Urinary bladder (tissue), 4 donors: ENCODE measurements around the gene TFAP2C. TPM values are rescaled to one million over a fixed set of nuclear protein-coding genes. Genes with fewer than 3 reads are reported as not detected.
"Not testable (repeated sequence)": the region's sequence is repeated elsewhere in the genome, so short reads cannot be mapped to it uniquely, and the experiment has no call there.

Source experiments
- DNase-seq: peaks from one replicate; pipeline ENCODE4 v3.0.0-alpha.2; 2015; ENCODE audit errors: extremely low spot score
- H3K27ac ChIP-seq: one replicate; pipeline ENCODE4 v1.5.1; 2013; ENCODE audit warnings: low read depth, mild to moderate bottlenecking, moderate library complexity
- H3K36me3 ChIP-seq: one replicate; pipeline ENCODE4 v1.6.1; 2013; ENCODE audit warnings: mild to moderate bottlenecking, moderate library complexity; ENCODE audit not compliant: insufficient read depth
- H3K4me1 ChIP-seq: one replicate; pipeline ENCODE4 v1.6.1; 2013; ENCODE audit warnings: mild to moderate bottlenecking, moderate library complexity; ENCODE audit not compliant: insufficient read depth
- H3K4me3 ChIP-seq: one replicate; pipeline ENCODE4 v1.5.1; 2013; ENCODE audit warnings: low read depth, low read length
- WGBS: extraction: QIAGEN DNeasy Blood & Tissue Kit; methylation state at CpG from one replicate; pipeline ENCODE4 v1.1.7; 2013; 5-methylcytosine and 5-hydroxymethylcytosine counted together
- polyA plus RNA-seq: library from polyadenylated mRNA; stranded (reverse); fragments of 200-250 nt; gene quantifications from one replicate; pipeline ENCODE4 v1.2.3, GENCODE V29; 2013
- total RNA-seq: library from RNA; depleted of rRNA; stranded (reverse); fragments of >200 nt; gene quantifications from one replicate; pipeline ENCODE4 v1.2.3, GENCODE V29; 2014
- donor health status: healthy with polysubstance abuse.
- donor health status: healthy.

The TFAP2C gene
- total and polyA plus RNA-seq, 2 donors = 1.2 to 1.8 TPM

- H3K4me3 ChIP-seq = no peak overlapping the region
- WGBS = 84% methylated on average over 6 of the region's 6 CpGs
- H3K36me3 ChIP-seq = no peaks in the 10 kb centered on the region
- no peaks in the 10 kb centered on the region for H3K4me1 ChIP-seq
- no peak for DNase-seq
- H3K27ac ChIP-seq = no peak overlapping the region
Measured at GRCh38 chr20:56605261-56605996, 23.7 kb upstream of the TFAP2C start.

- no peak for DNase-seq
- H3K4me1 ChIP-seq = no peaks in the 10 kb centered on the region
- no peaks in the 10 kb centered on the region for H3K36me3 ChIP-seq
- WGBS = 88% methylated on average over 8 of the region's 8 CpGs
- no peak overlapping the region for H3K4me3 ChIP-seq
- no peak overlapping the region for H3K27ac ChIP-seq
Measured at GRCh38 chr20:56606174-56606945, 22.7 kb upstream of the TFAP2C start.

GRCh38 chr20:56607061-56607704 is 21.9 kb upstream of the TFAP2C start:
- 86% methylated on average over 11 of the region's 11 CpGs for WGBS
- no peak overlapping the region for H3K27ac ChIP-seq
- no peaks in the 10 kb centered on the region for H3K36me3 ChIP-seq
- H3K4me1 ChIP-seq = no peaks in the 10 kb centered on the region
- no peak overlapping the region for H3K4me3 ChIP-seq
- no peak for DNase-seq

DNA sequence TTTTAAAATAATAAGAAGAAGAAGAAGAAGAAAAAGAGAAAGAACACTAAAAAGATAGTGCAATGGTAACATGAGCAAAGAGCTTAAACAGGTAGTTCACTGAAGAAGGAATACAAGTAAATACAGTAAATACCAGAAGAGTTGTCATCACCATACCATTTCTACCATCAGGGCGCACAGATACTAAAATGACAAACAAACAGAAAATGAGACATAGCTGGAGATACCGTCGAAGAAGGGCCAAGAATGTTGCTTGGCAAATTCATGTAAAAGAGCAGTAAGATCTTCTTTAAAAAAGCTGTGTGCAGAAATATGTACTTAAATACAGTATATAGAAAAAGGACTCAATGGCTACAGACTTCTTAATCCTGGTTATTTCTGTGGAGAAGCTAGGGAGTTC is 20.7 kb upstream of the TFAP2C start:
- WGBS = 76% methylated on average over 3 of the region's 3 CpGs
- Histone ChIP-seq H3K4me3 (no peak overlapping the region), H3K36me3 (no peaks in the 10 kb centered on the region), H3K4me1 (no peaks in the 10 kb centered on the region), H3K27ac (no peak overlapping the region)
- no peak for DNase-seq

- WGBS = 63% methylated on average over 3 of the region's 3 CpGs
- Histone ChIP-seq H3K4me3 (no peak overlapping the region), H3K4me1 (no peaks in the 10 kb centered on the region), H3K36me3 (no peaks in the 10 kb centered on the region), H3K27ac (no peak overlapping the region)
- DNase-seq = no peak
Measured at GRCh38 chr20:56609321-56609720, 19.8 kb upstream of the TFAP2C start.

DNA sequence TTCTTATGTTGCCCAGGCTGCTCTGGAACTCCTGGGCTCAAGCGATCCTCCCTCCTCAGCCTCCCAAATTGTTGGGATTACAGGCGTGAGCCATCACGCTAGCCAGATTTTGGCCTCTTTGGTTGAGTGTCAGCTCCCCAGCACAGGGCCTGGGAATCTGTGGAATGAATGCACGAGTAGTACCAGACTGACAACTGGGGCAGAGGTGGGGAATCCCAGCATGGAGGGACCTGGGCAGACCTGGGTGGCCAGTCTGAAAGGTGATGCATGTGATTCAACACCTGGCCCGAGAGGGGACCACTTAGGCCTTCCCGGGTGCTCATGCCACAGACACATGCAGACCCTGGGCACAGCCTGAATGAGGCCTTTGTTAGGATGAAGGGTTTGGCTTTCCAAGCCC is 19.0 kb upstream of the TFAP2C start:
- DNase-seq = no peak
- Histone ChIP-seq H3K4me3 (no peak overlapping the region), H3K27ac (no peak overlapping the region), H3K36me3 (no peaks in the 10 kb centered on the region), H3K4me1 (no peaks in the 10 kb centered on the region)
- WGBS = 93% methylated on average over 6 of the region's 6 CpGs

GRCh38 chr20:56614196-56614595 is 14.9 kb upstream of the TFAP2C start:
- Histone ChIP-seq H3K27ac (no peak overlapping the region), H3K4me3 (no peak overlapping the region), H3K4me1 (no peaks in the 10 kb centered on the region), H3K36me3 (no peaks in the 10 kb centered on the region)
- WGBS = 97% methylated on average over 2 of the region's 2 CpGs
- no peak for DNase-seq

DNA sequence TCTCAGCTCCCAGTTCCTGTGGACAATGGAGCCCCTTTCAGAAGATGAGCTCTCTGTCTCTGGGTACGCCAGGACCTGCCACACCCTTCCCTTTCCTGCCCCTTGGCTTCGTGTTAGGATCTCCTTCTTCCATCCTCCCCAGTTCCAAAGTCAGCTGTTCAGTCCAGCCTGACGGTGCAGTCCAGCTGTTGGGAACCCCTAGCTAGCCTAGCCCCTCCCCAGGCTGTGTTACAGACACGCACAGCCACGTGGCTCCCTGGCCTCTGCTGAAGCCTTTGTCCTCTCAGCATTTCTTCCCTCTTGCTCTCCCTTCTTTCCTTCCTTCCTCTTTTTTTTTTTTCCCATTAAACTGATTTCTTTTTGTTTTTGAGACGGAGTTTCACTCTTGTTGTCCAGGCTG is 12.4 kb upstream of the TFAP2C start:
- Histone ChIP-seq H3K27ac (no peak overlapping the region), H3K4me1 (no peaks in the 10 kb centered on the region), H3K36me3 (no peaks in the 10 kb centered on the region), H3K4me3 (no peak overlapping the region)
- WGBS = 33% methylated on average over 6 of the region's 6 CpGs
- no peak for DNase-seq

DNA sequence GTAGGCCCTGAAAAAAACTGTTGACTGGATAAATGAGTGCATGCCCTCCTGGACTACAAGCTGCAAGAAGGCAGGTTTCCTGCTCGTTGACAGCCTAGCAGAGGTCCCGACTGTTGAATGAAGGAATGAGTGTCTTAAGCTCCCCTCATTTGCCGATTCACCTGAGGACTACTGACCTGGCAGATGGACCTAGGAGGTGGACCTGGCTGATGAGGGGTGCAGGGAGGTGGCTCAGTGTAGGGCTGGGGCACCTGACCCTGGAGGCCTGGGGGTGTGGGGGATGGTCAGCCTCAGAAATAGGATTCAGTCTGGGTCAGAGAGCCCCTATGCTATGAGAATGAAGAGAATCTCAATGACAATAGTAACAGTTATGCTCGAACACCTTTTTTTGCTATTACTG is 11.6 kb upstream of the TFAP2C start:
- Histone ChIP-seq H3K27ac (no peak overlapping the region), H3K36me3 (no peaks in the 10 kb centered on the region), H3K4me1 (no peaks in the 10 kb centered on the region), H3K4me3 (no peak overlapping the region)
- 86% methylated on average over 4 of the region's 4 CpGs for WGBS
- no peak for DNase-seq

DNA sequence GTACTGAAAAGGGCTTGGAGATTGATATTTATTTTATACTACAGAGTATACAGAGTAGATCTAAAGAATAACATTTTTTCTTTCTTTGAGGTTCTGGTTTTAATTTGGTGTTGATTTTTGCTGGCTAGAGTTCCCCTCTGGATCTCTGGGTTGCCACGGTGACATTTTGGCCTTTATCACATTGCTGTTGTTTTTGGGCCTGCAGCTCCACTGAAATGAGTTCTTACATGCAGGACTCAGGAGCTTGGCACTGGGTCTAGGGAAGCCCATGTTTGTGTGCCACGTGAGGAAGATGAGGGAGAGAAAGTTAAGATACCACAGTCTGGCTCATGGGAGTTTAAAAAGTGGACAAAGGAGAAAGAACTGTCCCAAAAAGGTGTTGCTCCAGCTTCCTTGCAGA is 7.4 kb upstream of the TFAP2C start:
- Histone ChIP-seq H3K27ac (no peak overlapping the region), H3K36me3 (no peaks in the 10 kb centered on the region), H3K4me3 (no peak overlapping the region), H3K4me1 (no peaks in the 10 kb centered on the region)
- 62% methylated on average over 2 of the region's 2 CpGs for WGBS
- no peak for DNase-seq

DNA sequence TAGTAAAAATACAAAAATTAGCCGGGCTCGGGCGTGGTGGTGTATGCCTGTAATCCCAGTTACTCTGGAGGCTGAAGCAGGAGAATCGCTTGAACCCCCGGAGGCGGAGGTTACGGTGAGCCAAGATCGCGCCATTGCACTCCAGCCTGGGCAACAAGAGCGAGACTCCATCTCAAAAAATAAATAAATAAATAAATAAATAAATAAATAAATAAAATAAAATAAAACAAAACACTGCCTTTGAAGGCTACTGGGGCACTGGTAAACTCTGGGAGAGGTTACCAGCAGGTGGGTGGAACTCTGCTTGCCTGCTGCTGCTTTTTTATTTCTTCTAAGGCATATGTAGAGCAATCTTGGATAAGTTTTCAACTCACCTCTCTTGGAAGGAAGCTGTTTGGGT is 5.2 kb upstream of the TFAP2C start:
- H3K4me3 ChIP-seq, H3K36me3 ChIP-seq, DNase-seq, H3K4me1 ChIP-seq, H3K27ac ChIP-seq: not testable (repeated sequence)
- 95% methylated on average over 10 of the region's 10 CpGs for WGBS

DNA sequence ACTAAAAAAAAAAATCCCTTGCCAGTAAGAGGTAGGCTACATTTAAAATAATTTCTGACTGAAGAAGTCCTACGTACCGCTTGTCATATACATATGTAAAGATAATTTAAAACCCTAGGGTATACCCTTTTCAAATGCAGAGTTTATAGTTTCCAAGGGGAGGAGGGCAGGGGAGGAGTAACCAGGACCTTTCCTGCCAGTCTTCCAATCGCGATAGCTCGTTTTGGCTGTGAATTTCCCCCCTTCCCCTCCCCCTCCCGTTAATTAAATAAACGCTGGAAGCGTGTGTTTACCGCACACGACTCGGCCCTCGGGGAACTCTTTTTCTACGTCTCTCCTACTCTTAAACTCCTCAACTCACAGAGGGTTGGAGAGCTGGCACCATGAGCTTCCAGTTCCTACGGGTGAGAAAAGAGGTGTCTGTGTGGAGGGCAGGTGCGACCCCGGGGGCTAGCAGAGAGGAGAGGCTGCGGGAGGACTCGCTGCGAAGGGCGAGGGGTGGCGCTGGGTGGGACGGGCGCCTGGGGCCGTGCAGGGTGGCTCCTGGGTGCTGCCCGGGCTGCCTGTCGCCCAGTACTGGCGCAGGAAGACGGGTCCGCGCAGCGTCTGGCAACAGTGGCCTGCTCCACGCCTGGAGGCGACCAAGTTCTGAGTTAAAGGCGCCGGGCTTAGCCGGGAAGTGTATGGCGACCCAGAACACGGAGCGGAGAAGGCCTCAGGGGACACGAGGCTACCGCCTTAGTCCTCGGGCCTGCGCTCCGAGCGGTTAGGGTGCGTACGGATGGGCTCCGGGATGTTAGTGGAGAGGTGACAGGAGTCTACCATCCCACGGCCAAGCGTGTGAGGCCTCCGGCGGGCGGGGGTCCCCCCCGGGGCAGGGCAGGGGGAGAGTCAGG is 4.1 kb upstream of the TFAP2C start:
- 7% methylated on average over 54 of the region's 54 CpGs for WGBS

DNA sequence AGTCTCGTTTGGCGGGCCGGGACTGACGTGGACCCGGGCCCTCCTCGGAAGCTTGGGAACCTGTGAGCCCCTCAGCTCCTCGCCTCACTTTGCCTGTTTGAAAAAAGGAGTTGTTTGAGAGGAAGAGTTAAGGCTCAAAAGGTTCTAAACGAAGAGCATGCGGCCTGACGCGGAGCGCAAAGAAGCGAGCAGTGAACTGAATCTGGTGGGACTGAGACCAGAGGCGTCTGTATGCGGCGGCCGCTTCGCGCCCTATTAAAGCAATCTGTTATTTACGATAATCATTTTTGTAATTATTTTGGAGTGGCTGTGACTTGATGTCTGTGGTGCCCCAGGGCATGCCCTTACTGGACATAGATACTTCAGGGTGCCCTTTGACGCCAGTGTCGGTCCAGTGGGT is 3.3 kb upstream of the TFAP2C start:
- Histone ChIP-seq H3K4me1 (peaks cover 2% of the 10 kb centered on the region), H3K27ac (no peak overlapping the region), H3K4me3 (no peak overlapping the region), H3K36me3 (no peaks in the 10 kb centered on the region)
- 8% methylated on average over 22 of the region's 22 CpGs for WGBS
- no peak for DNase-seq

More for the DNA sequence above, 4.1 kb upstream of the TFAP2C start:
- DNase-seq = no peak
- H3K27ac ChIP-seq = no peak overlapping the region
- H3K4me1 ChIP-seq = no peaks in the 10 kb centered on the region
- no peak overlapping the region for H3K4me3 ChIP-seq
- no peaks in the 10 kb centered on the region for H3K36me3 ChIP-seq
